HG03565 (cell line): Measurements from ENCODE around the gene OR5M3.

Experiments used
- ATAC-seq: cut with Tn5 transposase; IDR thresholded peaks from one replicate; pipeline ENCODE4 v1.9.1; 2021; ENCODE audit warnings: mild to moderate bottlenecking, moderate library complexity; ENCODE audit not compliant: unreplicated experiment

Gene OR5M3

DNA sequence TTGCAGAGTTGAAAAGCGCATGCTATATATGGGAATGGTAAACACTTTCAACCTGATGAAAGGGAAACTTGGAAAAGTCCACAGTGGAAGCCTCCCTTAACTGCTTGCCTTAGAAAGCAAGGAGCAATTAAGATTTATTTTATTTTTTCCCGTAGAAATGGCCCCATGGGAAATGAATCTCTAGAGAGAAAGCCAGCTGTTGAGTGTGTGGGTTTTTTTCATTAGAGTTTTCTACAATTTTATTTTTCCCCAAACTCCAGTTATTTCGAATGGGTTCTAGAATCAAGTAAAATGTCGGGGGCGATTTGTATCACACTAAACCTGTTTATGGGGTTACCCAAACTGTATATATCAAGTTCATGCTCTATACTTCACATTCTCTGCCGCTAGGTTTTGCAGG is at the start of gene OR5M3:
TSS of gene OR5M3 (minus strand) at position 101 of the 400 bp plus-strand sequence. CDS start 2,855 bp downstream, outside the sequence.
- no peak for ATAC-seq

DNA sequence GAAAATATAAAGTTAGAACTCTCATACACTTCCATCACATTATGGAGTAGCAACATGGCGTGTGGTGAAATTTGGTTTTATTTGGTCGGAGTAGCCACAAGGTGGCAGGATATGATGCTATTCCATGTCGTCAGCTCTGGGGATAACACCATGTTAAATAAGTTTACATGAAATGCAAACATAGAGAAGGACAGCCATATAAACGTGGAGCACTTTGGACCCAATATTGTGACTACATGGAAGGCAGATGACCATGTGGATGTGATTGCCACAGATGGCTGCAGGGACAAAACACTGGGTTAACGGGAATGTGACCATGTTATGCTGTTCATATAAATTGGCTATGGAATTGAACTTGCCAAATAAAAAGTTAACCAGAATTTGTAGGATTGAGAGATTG is 48.9 kb upstream of the OR5M3 start:
- no peak for ATAC-seq

DNA sequence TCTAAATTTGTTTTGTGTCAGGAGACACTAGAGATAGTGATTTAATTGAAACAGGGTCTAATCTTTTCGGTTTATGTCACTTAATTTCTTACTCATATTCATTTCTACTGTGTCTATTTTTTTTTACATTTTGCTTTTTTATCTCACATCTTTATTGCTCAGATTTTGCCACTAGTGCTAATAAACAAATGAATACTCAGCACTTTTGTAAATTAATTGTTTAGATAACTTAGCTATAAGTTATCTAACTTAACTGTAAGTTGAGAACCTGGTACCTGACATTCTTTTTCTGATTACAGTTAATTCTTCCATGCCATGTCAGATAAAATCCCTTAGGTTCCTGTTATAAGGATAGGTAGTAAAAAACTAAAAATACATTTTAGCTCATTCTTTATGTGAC is 40.1 kb upstream of the OR5M3 start:
- ATAC-seq = no peak

DNA sequence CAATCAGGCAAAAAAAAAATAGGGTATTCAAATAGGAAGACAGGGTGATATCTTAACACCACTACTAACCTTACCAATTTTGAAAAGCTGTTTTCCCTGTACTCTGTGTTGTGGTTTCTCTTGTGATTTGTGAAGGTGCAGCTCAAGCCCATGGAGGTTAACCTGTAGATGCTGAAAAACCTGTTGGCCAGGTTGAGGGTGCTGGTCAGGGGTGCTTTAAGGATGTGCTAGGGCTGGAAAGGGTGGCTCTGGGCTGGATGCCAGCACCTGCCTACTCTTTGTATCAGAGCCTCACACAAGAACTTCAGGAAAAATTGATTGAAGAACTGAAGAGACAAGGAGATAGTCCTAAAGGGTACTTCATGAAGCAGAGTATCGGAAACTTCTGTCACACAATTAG is 36.3 kb upstream of the OR5M3 start:
- ATAC-seq = no peak

DNA sequence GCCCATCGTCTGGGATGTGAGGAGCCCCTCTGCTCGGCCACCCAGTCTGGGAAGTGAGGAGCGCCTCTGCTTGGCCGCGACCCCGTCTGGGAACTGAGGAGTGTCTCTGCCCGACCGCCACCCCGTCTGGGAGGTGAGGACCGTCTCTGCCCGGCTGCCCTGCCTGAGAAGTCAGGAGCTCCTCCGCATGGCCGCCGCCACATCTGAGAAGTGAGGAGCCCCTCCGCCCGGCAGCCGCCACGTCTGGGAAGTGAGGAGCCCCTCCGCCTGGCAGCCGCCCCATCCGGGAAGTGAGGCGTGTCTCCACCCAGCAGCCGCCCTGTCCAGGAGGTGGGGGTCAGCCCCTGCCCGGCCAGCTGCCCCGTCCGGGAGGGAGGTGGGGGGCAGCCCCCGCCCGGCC is 23.9 kb upstream of the OR5M3 start:
- ATAC-seq = no peak

DNA sequence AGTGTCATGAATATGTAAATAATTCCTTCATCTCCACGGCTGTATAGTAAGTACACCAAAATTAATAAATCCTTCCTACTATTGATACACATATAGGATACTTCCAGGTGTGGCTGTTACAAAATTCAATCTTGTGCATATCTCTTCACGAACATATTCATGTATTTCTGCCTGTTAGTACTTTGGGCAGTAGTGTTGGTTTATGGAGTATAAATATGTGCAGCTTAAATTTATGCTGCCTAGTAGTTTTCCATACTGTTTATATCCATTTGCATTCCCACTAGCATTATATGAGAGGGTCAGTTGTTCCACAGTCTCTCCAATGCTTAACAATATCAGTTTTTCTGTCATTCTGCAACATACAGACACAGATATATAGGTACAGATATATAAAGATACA is 22.0 kb upstream of the OR5M3 start:
- ATAC-seq = no peak

DNA sequence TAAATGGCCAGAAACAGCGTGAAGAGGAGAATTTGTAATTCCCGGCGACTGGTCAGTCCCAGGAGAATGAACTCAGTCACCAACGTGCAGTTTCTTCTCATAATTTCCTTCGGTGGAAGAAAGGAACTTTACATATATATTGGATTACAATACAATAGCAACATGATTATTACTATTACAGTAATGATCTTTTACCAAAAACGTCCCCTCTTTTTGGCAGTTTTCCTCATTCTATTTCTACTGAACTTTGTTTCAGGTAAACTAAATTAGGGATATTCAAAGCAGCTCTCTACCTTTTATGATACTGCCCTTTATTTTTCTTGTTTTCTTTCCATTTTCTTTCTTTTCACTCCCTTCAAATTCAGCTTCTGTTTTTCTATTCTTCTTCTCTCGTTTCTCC is 18.1 kb upstream of the OR5M3 start, which contains the start of gene OR5M8:
TSS of gene OR5M8 (minus strand) at position 101 of the 400 bp plus-strand sequence. CDS start at position 101, 0 bp downstream.
- ATAC-seq = no peak

DNA sequence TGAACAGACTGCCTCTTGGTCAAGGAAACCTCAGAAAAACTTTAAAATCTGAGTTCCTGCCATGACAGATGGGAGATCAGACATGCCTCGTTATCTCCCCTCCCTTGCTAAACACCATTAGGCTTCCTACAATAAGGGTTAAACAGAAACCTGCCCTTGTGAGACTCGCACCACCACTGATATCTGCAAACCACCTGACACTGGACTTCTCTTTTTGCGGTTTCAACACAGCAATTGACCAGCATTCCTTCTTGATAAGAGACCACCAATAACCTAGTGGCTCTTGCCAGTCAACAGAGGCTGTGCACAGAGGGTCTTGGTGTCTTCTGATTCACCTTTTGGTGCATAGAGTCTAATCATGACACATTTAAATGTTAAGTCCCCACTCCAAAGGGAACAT is 13.6 kb upstream of the OR5M3 start:
- ATAC-seq = no peak

DNA sequence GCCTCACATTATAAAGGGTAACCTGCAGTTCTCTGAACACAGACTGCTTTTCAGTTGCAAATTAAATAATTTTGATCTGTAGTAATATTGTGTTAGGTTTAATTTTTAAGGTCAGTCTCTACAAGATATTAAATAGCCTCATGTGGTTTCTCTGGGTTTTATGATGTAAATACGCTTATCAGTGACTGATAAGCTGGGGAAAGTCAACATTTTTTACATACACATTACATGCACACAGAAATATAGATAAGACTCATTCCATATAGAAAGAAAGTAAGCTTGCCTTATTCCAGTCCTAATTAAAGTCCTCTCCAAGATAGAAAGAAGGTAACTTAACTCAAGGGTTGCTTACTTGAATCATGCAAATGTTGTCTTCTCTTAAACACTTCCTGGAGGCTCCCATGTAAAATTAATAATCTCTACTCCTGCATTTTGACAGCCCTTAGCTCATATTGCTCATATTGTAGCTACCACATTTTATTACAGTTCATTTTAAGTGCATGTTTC is 1.6 kb upstream of the OR5M3 start:
- no peak for ATAC-seq

DNA sequence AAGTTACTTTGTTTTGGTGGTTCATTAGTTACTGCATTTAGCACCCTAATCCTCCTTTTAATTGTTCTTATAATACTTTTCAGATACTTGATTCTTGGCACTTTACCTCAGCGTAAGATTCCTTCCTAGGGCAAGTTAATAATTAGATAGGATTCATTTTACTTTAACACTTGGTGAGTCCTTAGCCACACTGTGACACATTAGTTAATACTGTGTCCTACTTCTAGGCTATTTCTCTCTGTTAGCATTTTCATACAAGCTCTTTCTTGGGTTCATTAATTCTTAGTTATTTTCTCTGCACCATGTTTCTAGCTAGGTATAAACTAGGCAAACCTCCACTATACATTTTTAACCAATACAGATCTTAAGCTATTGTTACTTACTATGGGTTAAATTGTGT is 16.1 kb downstream of the OR5M3 start:
- ATAC-seq = no peak

DNA sequence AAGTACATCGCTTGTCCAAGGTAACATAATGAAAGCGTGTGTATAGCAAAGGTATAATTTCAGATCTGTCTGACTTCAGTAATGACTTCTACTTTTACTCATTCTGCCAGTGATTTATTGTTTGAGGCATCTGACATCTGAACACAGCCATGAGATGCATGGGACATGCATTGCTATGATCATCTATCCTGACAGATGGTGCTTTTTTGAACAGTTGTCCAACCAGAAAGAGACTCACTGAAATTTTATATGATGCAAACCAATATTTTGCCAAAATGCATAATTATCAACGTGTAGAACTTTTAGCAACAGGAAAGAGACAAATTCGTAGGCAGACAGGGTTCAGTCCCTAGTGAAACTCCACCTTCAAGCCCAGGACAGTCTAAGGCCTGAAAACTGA is 19.6 kb downstream of the OR5M3 start:
- no peak for ATAC-seq
